Renal pelvis (tissue), 12 donors: Measurements from ENCODE around the gene LPCAT3. TPM values are rescaled to one million over a fixed set of nuclear protein-coding genes. Genes with fewer than 3 reads are reported as not detected.
"Not testable (repeated sequence)": the region's sequence is repeated elsewhere in the genome, so short reads cannot be mapped to it uniquely, and the experiment has no call there.

ENCODE experiments used
- DNase-seq: peaks from one replicate; pipeline ENCODE4 v3.0.0-alpha.2; 2013
- long read RNA-seq, 16 experiments: transcript quantifications; one replicate each; lab custom pipeline, GENCODE V29; 2026
- polyA plus RNA-seq, 3 donors: library from polyadenylated mRNA; unstranded; fragments of 120-200 nt; gene quantifications; one replicate each; pipeline ENCODE4 v1.2.1, GENCODE V29; 2013; ENCODE audit not compliant: insufficient read length in 3 of 3

Gene LPCAT3
- polyA plus RNA-seq, result 10 to 100 TPM; 56.5 to 69.0 (median 66.6) TPM
- long read RNA-seq, donor 1, transcript LPCAT3-201 (13 exons, 2,268 nt), result major isoform, 9 of 9 reads
- long read RNA-seq, donor 1, partial matches to known transcripts, result 0 of 9 reads
- long read RNA-seq, donor 1, other reads (novel, unspliced or antisense), result 0 of 9 reads
- long read RNA-seq, donor 2, transcript LPCAT3-201 (13 exons, 2,268 nt), result major isoform, 25 of 26 reads
- long read RNA-seq, donor 2, partial matches to known transcripts, result 0 of 26 reads
- long read RNA-seq, donor 2, other reads (novel, unspliced or antisense), result 0 of 26 reads
- long read RNA-seq, donor 3, transcript LPCAT3-201 (13 exons, 2,268 nt), result major isoform, 7 of 7 reads
- long read RNA-seq, donor 3, partial matches to known transcripts, result 0 of 7 reads
- long read RNA-seq, donor 3, other reads (novel, unspliced or antisense), result 0 of 7 reads
- long read RNA-seq, donor 4, transcript LPCAT3-201 (13 exons, 2,268 nt), result major isoform, 15 of 15 reads
- long read RNA-seq, donor 4, partial matches to known transcripts, result 0 of 15 reads
- long read RNA-seq, donor 4, other reads (novel, unspliced or antisense), result 0 of 15 reads
- long read RNA-seq, donor 5, transcript LPCAT3-201 (13 exons, 2,268 nt), result major isoform, 7 of 50 reads
- long read RNA-seq, donor 5, partial matches to known transcripts, result 43 of 50 reads
- long read RNA-seq, donor 5, other reads (novel, unspliced or antisense), result 0 of 50 reads
- long read RNA-seq, donor 6, transcript LPCAT3-201 (13 exons, 2,268 nt), result major isoform, 15 of 15 reads
- long read RNA-seq, donor 6, partial matches to known transcripts, result 0 of 15 reads
- long read RNA-seq, donor 6, other reads (novel, unspliced or antisense), result 0 of 15 reads
- long read RNA-seq, donor 7, transcript LPCAT3-201 (13 exons, 2,268 nt), result major isoform, 11 of 12 reads
- long read RNA-seq, donor 7, partial matches to known transcripts, result 0 of 12 reads
- long read RNA-seq, donor 7, other reads (novel, unspliced or antisense), result 0 of 12 reads
- long read RNA-seq, donor 8, partial matches to known transcripts, result 0 of 3 reads
- long read RNA-seq, donor 8, other reads (novel, unspliced or antisense), result 0 of 3 reads
- long read RNA-seq, donor 9, transcript LPCAT3-201 (13 exons, 2,268 nt), result major isoform, 10 of 10 reads
- long read RNA-seq, donor 9, partial matches to known transcripts, result 0 of 10 reads
- long read RNA-seq, donor 9, other reads (novel, unspliced or antisense), result 0 of 10 reads
- long read RNA-seq, donor 10, transcript LPCAT3-201 (13 exons, 2,268 nt), result major isoform, 9 of 15 reads
- long read RNA-seq, donor 10, partial matches to known transcripts, result 5 of 15 reads
- long read RNA-seq, donor 10, other reads (novel, unspliced or antisense), result 0 of 15 reads
- long read RNA-seq, donor 11, transcript LPCAT3-201 (13 exons, 2,268 nt), result major isoform, 5 of 79 reads
- long read RNA-seq, donor 11, partial matches to known transcripts, result 69 of 79 reads
- long read RNA-seq, donor 11, other reads (novel, unspliced or antisense), result 5 of 79 reads
- long read RNA-seq, donor 12, transcript LPCAT3-201 (13 exons, 2,268 nt), result major isoform, 31 of 31 reads
- long read RNA-seq, donor 12, partial matches to known transcripts, result 0 of 31 reads
- long read RNA-seq, donor 12, other reads (novel, unspliced or antisense), result 0 of 31 reads
- long read RNA-seq, donor 13, transcript LPCAT3-201 (13 exons, 2,268 nt), result major isoform, 7 of 12 reads
- long read RNA-seq, donor 13, partial matches to known transcripts, result 5 of 12 reads
- long read RNA-seq, donor 13, other reads (novel, unspliced or antisense), result 0 of 12 reads
- long read RNA-seq, donor 14, result 0 reads
- long read RNA-seq, donor 15, transcript LPCAT3-201 (13 exons, 2,268 nt), result major isoform, 29 of 36 reads
- long read RNA-seq, donor 15, partial matches to known transcripts, result 7 of 36 reads
- long read RNA-seq, donor 15, other reads (novel, unspliced or antisense), result 0 of 36 reads
- long read RNA-seq, donor 16, transcript LPCAT3-201 (13 exons, 2,268 nt), result major isoform, 9 of 9 reads
- long read RNA-seq, donor 16, partial matches to known transcripts, result 0 of 9 reads
- long read RNA-seq, donor 16, other reads (novel, unspliced or antisense), result 0 of 9 reads

GRCh38 chr12:7018350-7019042 lies at the start of gene LPCAT3:
Gene LPCAT3, minus strand, starts transcription at chr12:7018476. Its CDS starts 52 bp downstream, at chr12:7018424.
- DNase-seq, result peak; percentile 96

- DNase-seq, result no peak
Observed at GRCh38 chr12:7067096-7067495, 48.8 kb upstream of the LPCAT3 start.

- DNase-seq, result no peak
Observed at GRCh38 chr12:7066596-7066995, 48.3 kb upstream of the LPCAT3 start.

- no peak for DNase-seq
Observed at GRCh38 chr12:7065073-7065623, 46.9 kb upstream of the LPCAT3 start.

GRCh38 chr12:7064516-7064915 lies 46.2 kb upstream of the LPCAT3 start:
- no peak for DNase-seq

GRCh38 chr12:7061596-7061995 lies 43.3 kb upstream of the LPCAT3 start:
- no peak for DNase-seq

GRCh38 chr12:7061138-7061537 lies 42.9 kb upstream of the LPCAT3 start:
- DNase-seq, result no peak

GRCh38 chr12:7060353-7060954 lies 42.2 kb upstream of the LPCAT3 start, which contains the start of gene C1S:
Gene C1S, plus strand, starts transcription at chr12:7060718. Its CDS starts 1,195 bp downstream, at chr12:7061913.
- peak; percentile 89 for DNase-seq

- no peak for DNase-seq
Observed at GRCh38 chr12:7059780-7060179, 41.5 kb upstream of the LPCAT3 start.

- DNase-seq, result no peak
Observed at GRCh38 chr12:7058850-7059395, 40.6 kb upstream of the LPCAT3 start.

GRCh38 chr12:7058163-7058845 lies 40.0 kb upstream of the LPCAT3 start:
- DNase-seq, result no peak

GRCh38 chr12:7055736-7056135 lies 37.5 kb upstream of the LPCAT3 start:
- DNase-seq, result not testable (repeated sequence)

GRCh38 chr12:7054925-7055324 lies 36.6 kb upstream of the LPCAT3 start:
- no peak for DNase-seq

- DNase-seq, result not testable (repeated sequence)
Observed at GRCh38 chr12:7049973-7050372, 31.7 kb upstream of the LPCAT3 start.

- not testable (repeated sequence) for DNase-seq
Observed at GRCh38 chr12:7049445-7049951, 31.2 kb upstream of the LPCAT3 start.

GRCh38 chr12:7047306-7047705 lies 29.0 kb upstream of the LPCAT3 start:
- DNase-seq, result no peak

GRCh38 chr12:7046383-7047105 lies 28.3 kb upstream of the LPCAT3 start:
- DNase-seq, result no peak
